Measurements from ENCODE around the gene NDUFS6.

NDUFS6 gene

DNA sequence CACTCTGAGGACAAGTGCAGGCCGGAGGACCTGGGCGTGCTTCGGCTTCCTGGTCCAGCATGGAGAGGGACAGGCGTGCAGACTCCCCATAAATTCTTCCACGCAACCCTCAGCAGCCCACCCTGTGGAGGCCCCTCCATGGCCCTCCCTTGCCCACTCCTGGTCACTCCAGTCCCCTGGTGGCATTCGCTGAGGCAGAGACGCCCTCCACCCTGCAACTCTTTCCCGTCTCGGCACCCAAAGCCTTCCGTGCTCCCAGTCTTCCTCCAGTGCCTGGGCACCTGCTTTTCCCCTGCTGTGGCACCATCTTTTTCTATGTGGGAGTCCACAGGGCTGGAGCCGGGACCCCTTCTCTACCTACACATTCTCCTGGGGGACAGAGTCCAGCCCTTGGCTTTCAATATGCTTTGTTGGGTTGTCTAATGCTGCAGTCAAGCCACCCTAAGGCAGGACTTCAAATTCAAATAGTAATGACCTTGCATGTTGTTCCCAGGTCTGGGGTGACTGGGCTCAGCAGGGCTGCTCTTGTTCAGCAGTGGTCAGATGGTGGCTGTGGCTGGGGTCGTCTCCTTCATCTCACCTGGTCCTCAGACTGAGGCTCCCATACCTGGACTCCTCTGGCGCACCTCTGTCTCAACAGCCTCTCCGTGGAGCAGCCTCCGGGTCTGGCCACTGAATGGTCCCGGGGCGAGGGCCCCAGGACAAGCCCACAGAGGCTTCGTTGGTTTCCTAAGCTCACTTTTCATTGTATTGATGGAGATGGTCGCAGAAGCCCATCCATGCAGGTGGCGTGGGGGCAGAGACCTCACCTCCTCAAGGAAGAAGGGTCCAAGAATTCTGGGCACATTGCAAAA, 16.8 kb upstream of the NDUFS6 start:
- TF ChIP-seq TEAD4 (IDR thresholded peaks at IDR 0.05), result no peak
- TF ChIP-seq ZBTB7A (IDR thresholded peaks at IDR 0.05; ENCODE audit: low read depth), result no peak
- no peak for TF ChIP-seq CREB1 (IDR thresholded peaks at IDR 0.05; ENCODE audit: low read depth)
- TF ChIP-seq CEBPB (IDR thresholded peaks at IDR 0.05), result no peak
- TF ChIP-seq MAX (IDR thresholded peaks at IDR 0.05), result no peak
- TF ChIP-seq TCF12 (IDR thresholded peaks at IDR 0.05; ENCODE audit: low read depth), result no peak
- TF ChIP-seq TAF1 (IDR thresholded peaks at IDR 0.05; ENCODE audit: low read depth), result no peak
- no peak for TF ChIP-seq EGR1 (IDR thresholded peaks at IDR 0.05)
- TF ChIP-seq YY1 (IDR thresholded peaks at IDR 0.05; ENCODE audit: low read depth), result no peak
- TF ChIP-seq NFIC (IDR thresholded peaks at IDR 0.05), result no peak
- TF ChIP-seq REST (IDR thresholded peaks at IDR 0.05; ENCODE audit: low read depth), result no peak
- TF ChIP-seq FOXM1 (IDR thresholded peaks at IDR 0.05; ENCODE audit: borderline replicate concordance, low read depth), result no peak
- TF ChIP-seq EP300 (IDR thresholded peaks at IDR 0.05; ENCODE audit: borderline replicate concordance), result no peak
- TF ChIP-seq USF1 (IDR thresholded peaks at IDR 0.05), result no peak
- TF ChIP-seq RAD21 (IDR thresholded peaks at IDR 0.05; ENCODE audit: low read depth), result no peak

DNA sequence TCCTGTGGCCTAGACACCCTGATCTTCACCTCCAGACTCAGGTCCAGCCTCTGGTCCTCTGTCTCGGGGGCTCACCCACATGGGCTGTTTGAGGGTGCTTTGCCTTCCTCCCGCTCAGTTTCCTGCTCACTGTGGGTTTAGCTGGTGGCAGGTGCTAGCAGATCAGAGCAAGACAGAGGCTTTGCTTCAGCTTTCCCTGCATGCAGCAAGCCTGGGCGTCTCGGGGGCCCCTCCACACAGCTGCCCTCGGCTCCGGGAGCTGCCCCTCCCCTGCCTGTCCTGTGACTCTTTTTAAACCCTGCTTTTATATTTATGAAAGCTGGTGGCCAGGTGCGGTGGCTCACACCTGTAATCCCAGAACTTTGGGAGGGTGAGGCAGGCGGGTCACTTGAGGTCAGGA, 16.1 kb upstream of the NDUFS6 start:
- TF ChIP-seq EP300 (IDR thresholded peaks at IDR 0.05; ENCODE audit: borderline replicate concordance) (no peak), EGR1 (IDR thresholded peaks at IDR 0.05) (no peak), USF1 (IDR thresholded peaks at IDR 0.05) (no peak), FOXM1 (IDR thresholded peaks at IDR 0.05; ENCODE audit: borderline replicate concordance, low read depth) (no peak), YY1 (IDR thresholded peaks at IDR 0.05; ENCODE audit: low read depth) (no peak), CREB1 (IDR thresholded peaks at IDR 0.05; ENCODE audit: low read depth) (no peak), TAF1 (IDR thresholded peaks at IDR 0.05; ENCODE audit: low read depth) (no peak), MAX (IDR thresholded peaks at IDR 0.05) (no peak)

DNA sequence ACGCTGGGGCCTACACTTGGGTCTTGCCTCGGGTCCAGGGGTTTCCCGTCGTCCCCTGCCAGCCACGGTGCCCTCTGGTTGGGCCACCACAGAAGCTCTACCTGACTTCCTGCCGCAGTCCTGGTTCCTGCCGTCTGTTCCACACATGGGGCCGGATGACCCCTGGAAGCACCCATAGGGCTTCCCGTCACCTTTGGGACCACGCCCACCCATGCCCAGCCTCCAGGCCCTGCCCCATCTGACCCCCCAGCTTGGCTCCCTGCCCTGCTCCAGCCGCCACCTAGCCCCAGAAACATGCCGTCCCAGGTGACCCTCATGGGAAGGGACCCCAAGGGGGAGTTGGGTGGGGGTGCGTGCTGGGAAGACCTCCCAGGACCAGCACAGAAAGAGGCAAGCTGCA, 15.2 kb upstream of the NDUFS6 start:
- TF ChIP-seq FOXM1 (IDR thresholded peaks at IDR 0.05; ENCODE audit: borderline replicate concordance, low read depth) (no peak), USF1 (IDR thresholded peaks at IDR 0.05) (no peak), YY1 (IDR thresholded peaks at IDR 0.05; ENCODE audit: low read depth) (no peak), RAD21 (IDR thresholded peaks at IDR 0.05; ENCODE audit: low read depth) (no peak), CREB1 (IDR thresholded peaks at IDR 0.05; ENCODE audit: low read depth) (no peak), NFIC (IDR thresholded peaks at IDR 0.05) (no peak), ZBTB7A (IDR thresholded peaks at IDR 0.05; ENCODE audit: low read depth) (no peak), CEBPB (IDR thresholded peaks at IDR 0.05) (no peak), TCF12 (IDR thresholded peaks at IDR 0.05; ENCODE audit: low read depth) (no peak), MAX (IDR thresholded peaks at IDR 0.05) (no peak), TAF1 (IDR thresholded peaks at IDR 0.05; ENCODE audit: low read depth) (no peak), EP300 (IDR thresholded peaks at IDR 0.05; ENCODE audit: borderline replicate concordance) (no peak), TEAD4 (IDR thresholded peaks at IDR 0.05) (no peak), REST (IDR thresholded peaks at IDR 0.05; ENCODE audit: low read depth) (no peak), EGR1 (IDR thresholded peaks at IDR 0.05) (no peak)

- no peak for TF ChIP-seq YY1 (IDR thresholded peaks at IDR 0.05; ENCODE audit: low read depth)
Measured at GRCh38 chr5:1786621-1787471, 14.4 kb upstream of the NDUFS6 start.

Measured in Ishikawa (cell line).